ENCODE data around the gene SPATA7. TPM values are rescaled to one million over a fixed set of nuclear protein-coding genes. Genes with fewer than 3 reads are reported as not detected.

SPATA7 gene
- total RNA-seq, 1 experiment from 2014 or later = 5.3 TPM

DNA sequence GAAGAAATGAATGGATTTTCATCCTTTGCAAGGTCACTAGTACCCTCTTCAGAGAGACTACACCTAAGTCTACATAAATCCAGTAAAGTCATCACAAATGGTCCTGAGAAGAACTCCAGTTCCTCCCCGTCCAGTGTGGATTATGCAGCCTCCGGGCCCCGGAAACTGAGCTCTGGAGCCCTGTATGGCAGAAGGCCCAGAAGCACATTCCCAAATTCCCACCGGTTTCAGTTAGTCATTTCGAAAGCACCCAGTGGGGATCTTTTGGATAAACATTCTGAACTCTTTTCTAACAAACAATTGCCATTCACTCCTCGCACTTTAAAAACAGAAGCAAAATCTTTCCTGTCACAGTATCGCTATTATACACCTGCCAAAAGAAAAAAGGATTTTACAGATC lies 40.8 kb downstream of the SPATA7 start:
- H2BK12ac ChIP-seq (ENCODE audit: insufficient read length, low read depth, low read length) = no peak overlapping the region
- peaks cover 3 to 4% of the 10 kb centered on the region in 2 experiments; a peak in 2 of 4 replicates for H3K4me1 Mint-ChIP-seq
- H3K56ac ChIP-seq (ENCODE audit: insufficient read length, low read depth, low read length) = no peak overlapping the region
- no peak overlapping the region for H3K4ac ChIP-seq (ENCODE audit: low read depth, low read length)
- no peaks in the 10 kb centered on the region for H3K9me3 Mint-ChIP-seq
- no peak overlapping the region for H3K14ac ChIP-seq (ENCODE audit: insufficient read depth, low read length)
- H4K20me1 ChIP-seq (ENCODE audit: control insufficient read depth, insufficient read depth, insufficient read length) = no peaks in the 10 kb centered on the region
- no CpG with 5 or more reads among the region's 7 CpGs for WGBS (ENCODE audit: extremely low coverage, insufficient read length, low lambda C conversion rate)
- no peak overlapping the region for H3K23ac ChIP-seq (ENCODE audit: insufficient read length, low read depth, low read length)
- H3K9me3 ChIP-seq (ENCODE audit: control insufficient read depth, low read depth, low read length) = no peaks in the 10 kb centered on the region
- no peak overlapping the region for H2AK5ac ChIP-seq (ENCODE audit: insufficient read length, low read length)
- H3K27ac ChIP-seq (ENCODE audit: insufficient read length, low read depth, low read length) = no peak overlapping the region
- TF ChIP-seq, protein P1, sequence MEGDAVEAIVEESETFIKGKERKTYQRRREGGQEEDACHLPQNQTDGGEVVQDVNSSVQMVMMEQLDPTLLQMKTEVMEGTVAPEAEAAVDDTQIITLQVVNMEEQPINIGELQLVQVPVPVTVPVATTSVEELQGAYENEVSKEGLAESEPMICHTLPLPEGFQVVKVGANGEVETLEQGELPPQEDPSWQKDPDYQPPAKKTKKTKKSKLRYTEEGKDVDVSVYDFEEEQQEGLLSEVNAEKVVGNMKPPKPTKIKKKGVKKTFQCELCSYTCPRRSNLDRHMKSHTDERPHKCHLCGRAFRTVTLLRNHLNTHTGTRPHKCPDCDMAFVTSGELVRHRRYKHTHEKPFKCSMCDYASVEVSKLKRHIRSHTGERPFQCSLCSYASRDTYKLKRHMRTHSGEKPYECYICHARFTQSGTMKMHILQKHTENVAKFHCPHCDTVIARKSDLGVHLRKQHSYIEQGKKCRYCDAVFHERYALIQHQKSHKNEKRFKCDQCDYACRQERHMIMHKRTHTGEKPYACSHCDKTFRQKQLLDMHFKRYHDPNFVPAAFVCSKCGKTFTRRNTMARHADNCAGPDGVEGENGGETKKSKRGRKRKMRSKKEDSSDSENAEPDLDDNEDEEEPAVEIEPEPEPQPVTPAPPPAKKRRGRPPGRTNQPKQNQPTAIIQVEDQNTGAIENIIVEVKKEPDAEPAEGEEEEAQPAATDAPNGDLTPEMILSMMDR (conservative IDR thresholded peaks at IDR 0.05) = no peak
- H3K27me3 Mint-ChIP-seq (ENCODE audit: low read depth) = no peaks in the 10 kb centered on the region
- H3K9ac ChIP-seq (ENCODE audit: extremely low read depth, insufficient read length, low read length) = no peak overlapping the region
- no peak for DNase-seq
- H3K4me3 Mint-ChIP-seq = no peak overlapping the region
- no peaks in the 10 kb centered on the region for H3K36me3 Mint-ChIP-seq (ENCODE audit: insufficient read depth in 1 of 3, low read depth in 3 of 3)
- H3K27ac Mint-ChIP-seq = peak overlapping the region in 1 of 3 experiments; percentile 36; a peak in 1 of 7 replicates
- no peak overlapping the region for H3K4me2 ChIP-seq (ENCODE audit: insufficient read depth, insufficient read length, low read length)
- no peak overlapping the region for H4K91ac ChIP-seq (ENCODE audit: insufficient read length, low read depth, low read length)
- H2BK15ac ChIP-seq (ENCODE audit: low read depth, low read length) = no peak overlapping the region
- no peaks in the 10 kb centered on the region for H3K79me1 ChIP-seq (ENCODE audit: insufficient read depth, low read depth, low read length, poor library complexity, severe bottlenecking)
- H4K8ac ChIP-seq (replicated peaks; ENCODE audit: insufficient read length, low read depth, low read length) = no peak overlapping the region
- H2BK120ac ChIP-seq (ENCODE audit: low read depth, low read length, poor library complexity, severe bottlenecking) = no peak overlapping the region
- H3K4me1 ChIP-seq (ENCODE audit: insufficient read depth, low read length) = no peaks in the 10 kb centered on the region
- H3K79me2 ChIP-seq (ENCODE audit: insufficient read depth, low read length) = no peaks in the 10 kb centered on the region
- no peak overlapping the region for H3T11ph ChIP-seq (ENCODE audit: low read length)
- no peak overlapping the region for H2BK20ac ChIP-seq (ENCODE audit: low read depth, low read length, poor library complexity, severe bottlenecking)
- H3K23me2 ChIP-seq (ENCODE audit: insufficient read length, low read depth, low read length, poor library complexity, severe bottlenecking) = no peaks in the 10 kb centered on the region
- H3K27me3 ChIP-seq (ENCODE audit: insufficient read depth, low read length) = no peaks in the 10 kb centered on the region
- H2AFZ ChIP-seq (ENCODE audit: low read length) = no peak overlapping the region
- H2BK5ac ChIP-seq (ENCODE audit: insufficient read length, low read length) = no peak overlapping the region
- H4K5ac ChIP-seq (ENCODE audit: insufficient read length, low read depth, low read length) = no peak overlapping the region
- H3K18ac ChIP-seq (ENCODE audit: insufficient read length, low read depth, low read length) = no peak overlapping the region

Data from H9 (cell line).